ENCODE data around the gene KLK3. TPM values are rescaled to one million over a fixed set of nuclear protein-coding genes. Genes with fewer than 3 reads are reported as not detected.

The KLK3 gene
- total RNA-seq, 1 experiment from 2014 or later, result not detected

DNA sequence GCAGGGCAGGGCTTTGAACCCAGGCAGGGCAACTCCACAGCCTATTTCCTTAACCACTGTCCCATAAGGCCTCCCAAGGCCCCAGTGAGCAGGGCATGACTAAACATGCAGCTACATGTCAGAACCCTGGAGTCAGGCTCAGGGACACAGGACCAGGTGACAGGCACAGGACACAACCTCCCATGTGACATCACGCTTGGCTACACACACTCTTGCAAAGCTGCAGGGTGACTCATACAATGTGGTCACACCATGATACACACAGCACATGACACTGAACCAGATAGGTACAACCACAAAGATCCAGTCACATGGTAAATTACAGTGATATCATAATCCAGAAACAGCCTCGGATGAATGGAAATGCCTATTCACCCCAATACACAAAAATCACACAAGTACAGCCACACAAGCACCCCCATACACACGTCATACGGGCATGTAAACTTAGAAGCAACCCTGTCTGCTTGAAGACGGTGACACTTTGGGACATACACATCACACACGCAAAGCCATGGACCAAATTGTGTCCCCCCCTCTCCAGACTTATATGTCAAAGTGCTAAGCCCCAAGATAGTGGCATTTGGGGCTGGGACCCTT is 42.0 kb downstream of the KLK3 start:
- intact Hi-C loops (cut with micrococcal nuclease), result no loop called here
- TF ChIP-seq CEBPB (IDR thresholded peaks at IDR 0.05; ENCODE audit: low read depth) (no peak), POLR2A (IDR thresholded peaks at IDR 0.05; ENCODE audit: borderline replicate concordance, extremely low read depth, insufficient read depth, insufficient read length) (no peak), EGR1 (IDR thresholded peaks at IDR 0.05; ENCODE audit: low read depth) (no peak), TCF7L2 (IDR thresholded peaks at IDR 0.05; ENCODE audit: borderline replicate concordance, extremely low read depth, insufficient read depth, insufficient read length) (no peak), REST (IDR thresholded peaks at IDR 0.05; ENCODE audit: low read depth) (no peak), ELF1 (IDR thresholded peaks at IDR 0.05; ENCODE audit: borderline replicate concordance, low read depth) (no peak), CTCF (IDR thresholded peaks at IDR 0.05 in 2 of 3, conservative IDR thresholded peaks at IDR 0.05 in 1 of 3; ENCODE audit: borderline replicate concordance in 1 of 3, insufficient read depth in 1 of 3, low read depth in 2 of 3, low read length in 2 of 3) (no peak), ZBTB33 (IDR thresholded peaks at IDR 0.05; ENCODE audit: extremely low read depth, insufficient replicate concordance, low read length) (no peak), RAD21 (IDR thresholded peaks at IDR 0.05; ENCODE audit: low read depth) (no peak), ZNF274 (IDR thresholded peaks at IDR 0.05; ENCODE audit: low read depth, low read length) (no peak), SIN3A (IDR thresholded peaks at IDR 0.05; ENCODE audit: low read depth) (no peak), POLR2AphosphoS5 (IDR thresholded peaks at IDR 0.05; ENCODE audit: low read depth, low read length) (no peak), EZH2phosphoT487 (IDR thresholded peaks at IDR 0.05; ENCODE audit: borderline replicate concordance) (no peak), CBX3 (IDR thresholded peaks at IDR 0.05; ENCODE audit: low read depth) (peak; percentile 53; the same call in 1 of the 2 replicates), SRF (IDR thresholded peaks at IDR 0.05; ENCODE audit: low read depth) (no peak), SP1 (IDR thresholded peaks at IDR 0.05; ENCODE audit: low read depth) (peak; percentile 33; the same call in 1 of the 2 replicates), JUND (IDR thresholded peaks at IDR 0.05) (peak; percentile 66), YY1 (IDR thresholded peaks at IDR 0.05; ENCODE audit: extremely low read depth, insufficient replicate concordance, low read depth, low read length) (no peak), ATF3 (IDR thresholded peaks at IDR 0.05) (no peak)
- TF ChIP-seq, protein P1, sequence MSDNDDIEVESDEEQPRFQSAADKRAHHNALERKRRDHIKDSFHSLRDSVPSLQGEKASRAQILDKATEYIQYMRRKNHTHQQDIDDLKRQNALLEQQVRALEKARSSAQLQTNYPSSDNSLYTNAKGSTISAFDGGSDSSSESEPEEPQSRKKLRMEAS (IDR thresholded peaks at IDR 0.05), result peak; percentile 89

More for the DNA sequence above, 42.0 kb downstream of the KLK3 start:
- Histone ChIP-seq H2AFZ (ENCODE audit: low read depth, low read length, poor library complexity, severe bottlenecking) (no peak overlapping the region), H3K4me3 (replicated peaks in 1 of 2; ENCODE audit: low read depth in 1 of 2, low read length in 2 of 2) (no peak overlapping the region), H3K9me2 (ENCODE audit: insufficient read depth) (no peaks in the 10 kb centered on the region), H3K27ac (ENCODE audit: low read depth, low read length) (no peak overlapping the region), H3K4me2 (ENCODE audit: low read length) (no peak overlapping the region; the same call in 1 of the 2 replicates), H3K79me2 (ENCODE audit: insufficient read depth, low read length) (no peaks in the 10 kb centered on the region), H4K20me1 (ENCODE audit: insufficient read depth) (no peaks in the 10 kb centered on the region), H3K9me3 (ENCODE audit: control insufficient read depth in 1 of 2, insufficient read depth in 1 of 2, low read depth in 1 of 2, low read length in 2 of 2) (no peaks in the 10 kb centered on the region), H3K4me1 (ENCODE audit: control insufficient read depth in 1 of 2, insufficient read depth in 2 of 2, low read length in 2 of 2) (peaks cover 4 to 15% of the 10 kb centered on the region in 2 experiments; a peak in 3 of 4 replicates), H3K27me3 (ENCODE audit: insufficient read depth, low read length) (no peaks in the 10 kb centered on the region), H3K9ac (ENCODE audit: low read length) (no peak overlapping the region), H3K36me3 (ENCODE audit: control insufficient read depth in 1 of 2, insufficient read depth in 2 of 2, low read length in 2 of 2) (no peaks in the 10 kb centered on the region)
- DNase-seq (ENCODE audit: low read depth, low spot score) (peak; percentile 60), ATAC-seq (peak; percentile 74)
- RAD21 ChIA-PET (ENCODE audit: low non-redundant PET in 1 of 2, low total read pairs in 2 of 2, uncharacterized antibody in 2 of 2, unreplicated experiment in 2 of 2), result no interaction called here
- BruUV-seq (replicated peaks), result no TSS peak
- CTCF ChIA-PET, result interaction anchor here (0.7 to 1.2 kb wide), 2 partner anchors 13 to 120 kb away, joined by 3 to 5 read pairs; no protein-coding TSS in a partner anchor
- POLR2A ChIA-PET, result interaction anchor here (1.1 kb wide), 2 partner anchors 53 to 92 kb away, joined by 3 to 4 read pairs; no protein-coding TSS in a partner anchor
